GM23338 (cell line): ENCODE results near the gene SEC14L6. TPM values are rescaled to one million over a fixed set of nuclear protein-coding genes. Genes with fewer than 3 reads are reported as not detected.

ENCODE experiments used
- ATAC-seq: fragments of 200-7000 bp; cut with Tn5 transposase; 3 replicates; pipeline ENCODE4 v1.9.1; 2020
- DNase-seq: peaks from one replicate; pipeline ENCODE4 v3.0.0-alpha.2; 2015; ENCODE audit warnings: low spot score
- H2AFZ ChIP-seq: fragments of 200-600 bp; sonication (generic); 2 replicates; pipeline ENCODE4 v1.8.0; 2016; ENCODE audit warnings: antibody characterized with exemption, mild to moderate bottlenecking, moderate library complexity
- H3F3A ChIP-seq: fragments of 200-600 bp; sonication (generic); replicated peaks from 2 replicates; pipeline ENCODE4 v1.8.0; 2017; ENCODE audit warnings: antibody characterized with exemption, mixed run types, low read depth
- H3K27ac ChIP-seq: fragments of 200-600 bp; sonication (generic); 2 replicates; pipeline ENCODE4 v1.6.1; 2016; ENCODE audit warnings: low read depth
- H3K27me3 ChIP-seq: fragments of 200-600 bp; sonication (generic); 2 replicates; pipeline ENCODE4 v1.8.0; 2016; ENCODE audit warnings: mild to moderate bottlenecking, mixed run types, moderate library complexity; ENCODE audit not compliant: insufficient read depth
- H3K36me3 ChIP-seq: fragments of 200-600 bp; sonication (generic); 2 replicates; pipeline ENCODE4 v1.8.0; 2016; ENCODE audit warnings: mild to moderate bottlenecking; ENCODE audit not compliant: insufficient read depth
- H3K4me1 ChIP-seq: fragments of 200-600 bp; sonication (generic); 2 replicates; pipeline ENCODE4 v1.8.0; 2016; ENCODE audit warnings: mild to moderate bottlenecking, moderate library complexity; ENCODE audit not compliant: insufficient read depth
- H3K4me2 ChIP-seq: fragments of 200-600 bp; sonication (generic); 2 replicates; pipeline ENCODE4 v1.7.1; 2017; ENCODE audit warnings: mixed run types
- H3K4me3 ChIP-seq: fragments of 200-600 bp; sonication (generic); 2 replicates; pipeline ENCODE4 v1.6.1; 2016; ENCODE audit warnings: mixed run types
- H3K79me2 ChIP-seq: fragments of 200-600 bp; sonication (generic); replicated peaks from 2 replicates; pipeline ENCODE4 v1.8.0; 2017; ENCODE audit warnings: mild to moderate bottlenecking; ENCODE audit not compliant: insufficient read depth
- H3K9me2 ChIP-seq: fragments of 200-600 bp; sonication (generic); 2 replicates; pipeline ENCODE4 v1.8.0; 2017; ENCODE audit not compliant: insufficient read depth
- H4K20me1 ChIP-seq: fragments of 200-600 bp; sonication (generic); replicated peaks from 2 replicates; pipeline ENCODE4 v1.8.0; 2017; ENCODE audit warnings: mild to moderate bottlenecking; ENCODE audit not compliant: insufficient read depth
- H3K27ac Mint-ChIP-seq: 2 replicates; pipeline ENCODE4 v1.8.0; 2020; ENCODE audit warnings: inconsistent platforms, mild to moderate bottlenecking, moderate library complexity, mixed read lengths
- H3K27me3 Mint-ChIP-seq: 3 replicates; pipeline ENCODE4 v1.8.0; 2022; ENCODE audit warnings: low read depth, mild to moderate bottlenecking, moderate library complexity, mixed read lengths, inconsistent platforms; ENCODE audit not compliant: insufficient read depth, poor library complexity
- H3K36me3 Mint-ChIP-seq: 3 replicates; pipeline ENCODE4 v1.8.0; 2021; ENCODE audit warnings: low read depth, mild to moderate bottlenecking, inconsistent platforms, moderate library complexity, mixed read lengths
- H3K4me1 Mint-ChIP-seq: 3 replicates; pipeline ENCODE4 v1.8.0; 2020; ENCODE audit warnings: mild to moderate bottlenecking, inconsistent platforms, mixed read lengths
- H3K4me3 Mint-ChIP-seq: 3 replicates; pipeline ENCODE4 v1.8.0; 2021; ENCODE audit warnings: moderate library complexity, mild to moderate bottlenecking, inconsistent platforms, mixed read lengths
- H3K9me3 Mint-ChIP-seq: 3 replicates; pipeline ENCODE4 v1.8.0; 2020; ENCODE audit warnings: moderate library complexity, mild to moderate bottlenecking, inconsistent platforms, mixed read lengths
- CREB1 ChIP-seq: fragments of 250-450 bp; sonication (Bioruptor Pico); IDR thresholded peaks from 2 replicates; pipeline ENCODE4 v1.5.0; 2020; ENCODE audit warnings: low read depth, mild to moderate bottlenecking, moderate library complexity
- EZH2phosphoT487 ChIP-seq: fragments of 200-600 bp; sonication (generic); IDR thresholded peaks from one replicate; pipeline ENCODE4 v1.8.1; 2018; ENCODE audit warnings: antibody characterized with exemption; ENCODE audit not compliant: unreplicated experiment
- NANOG ChIP-seq: IDR thresholded peaks from 2 replicates; pipeline ENCODE4 v1.6.1; 2016; ENCODE audit warnings: antibody characterized with exemption, borderline replicate concordance
- STAT1 ChIP-seq: IDR thresholded peaks from one replicate; pipeline ENCODE4 v1.6.1; 2016; ENCODE audit warnings: antibody characterized with exemption; ENCODE audit not compliant: unreplicated experiment
- ZNF114 ChIP-seq: fragments of 250-450 bp; sonication (Bioruptor Pico); IDR thresholded peaks from 2 replicates; pipeline ENCODE4 v1.5.0; 2020; ENCODE audit warnings: mild to moderate bottlenecking, moderate library complexity
- ZNF331 ChIP-seq: fragments of 250-450 bp; sonication (Bioruptor Pico); IDR thresholded peaks from 2 replicates; pipeline ENCODE4 v1.5.0; 2020; ENCODE audit warnings: low read depth, mild to moderate bottlenecking, moderate library complexity
- polyA plus RNA-seq: library from polyadenylated mRNA; unstranded; fragments of >200 nt; fragmentation: Nextera tagmentation; extraction: Ambion mirVana; gene quantifications from 2 replicates; pipeline ENCODE4 v1.2.1, GENCODE V29; 2016
- total RNA-seq: library from RNA; depleted of rRNA; stranded (reverse); fragments of >200 nt; shearing (Covaris generic); gene quantifications from 2 replicates; pipeline ENCODE4 v1.2.3, GENCODE V29; 2014
- TF ChIP-seq, protein P1 (sequence below): fragments of 250-450 bp; sonication (Bioruptor Pico); IDR thresholded peaks from 2 replicates; pipeline ENCODE4 v1.5.0; 2020; ENCODE audit warnings: mild to moderate bottlenecking, moderate library complexity
- TF ChIP-seq, protein P2 (sequence below), 2 experiments: fragments of 200-600 bp in 1 of 2; sonication (generic) in 1 of 2; conservative IDR thresholded peaks; 2 replicates each; pipeline versions ENCODE4 v1.5.1 to v1.6.1; 2016 to 2017; ENCODE audit warnings: antibody characterized with exemption in 2 of 2, low read depth in 2 of 2, mild to moderate bottlenecking in 2 of 2, moderate library complexity in 1 of 2
- TF ChIP-seq, protein P3 (sequence below): IDR thresholded peaks from 2 replicates; pipeline ENCODE4 v1.6.1; 2016; ENCODE audit warnings: antibody characterized with exemption
- TF ChIP-seq, protein P4 (sequence below): IDR thresholded peaks from one replicate; pipeline ENCODE4 v1.6.1; 2018; ENCODE audit warnings: antibody characterized with exemption; ENCODE audit not compliant: unreplicated experiment

SEC14L6 gene
- total and polyA plus RNA-seq, 2 experiments from 2014 or later: 0.84 to 2.1 TPM

DNA sequence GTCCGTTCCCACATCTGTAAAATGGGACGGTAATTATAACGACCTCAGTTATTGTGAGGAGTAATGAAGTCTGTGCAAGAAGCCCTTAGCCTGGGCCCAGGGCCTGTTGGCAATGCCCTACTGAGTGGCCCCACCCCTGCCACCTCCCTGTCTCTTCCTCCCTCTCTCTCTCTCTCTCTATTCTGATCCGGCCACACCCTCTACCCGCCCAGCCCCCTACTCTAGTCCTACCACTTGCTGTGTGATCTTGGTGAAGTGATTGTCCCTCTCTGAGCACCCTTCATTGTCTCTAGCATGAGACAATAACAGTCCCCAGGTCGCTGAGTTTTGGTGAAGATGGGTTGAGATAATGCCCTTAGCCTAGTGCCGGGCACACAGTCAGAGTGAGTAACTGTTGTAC, 7.4 kb upstream of the SEC14L6 start:
- Histone ChIP-seq H3K4me2 (no peak overlapping the region), H4K20me1 (no peaks in the 10 kb centered on the region), H3F3A (0 out of 2 replicates have a peak, but pooled peaks cover 2% of the 10 kb centered on the region), H2AFZ (no peak overlapping the region), H3K27ac (no peak overlapping the region), H3K79me2 (no peaks in the 10 kb centered on the region), H3K27me3 (no peaks in the 10 kb centered on the region), H3K9me2 (no peaks in the 10 kb centered on the region), H3K4me3 (no peak overlapping the region), H3K4me1 (peaks cover 3% of the 10 kb centered on the region; the same call in 1 of the 2 replicates), H3K36me3 (no peaks in the 10 kb centered on the region)
- Mint-ChIP-seq H3K4me1 (peaks cover 15% of the 10 kb centered on the region), H3K4me3 (no peak overlapping the region), H3K27me3 (peaks cover 9% of the 10 kb centered on the region), H3K27ac (no peak overlapping the region), H3K36me3 (no peaks in the 10 kb centered on the region; the same call in 2 of the 3 replicates), H3K9me3 (no peaks in the 10 kb centered on the region)
- TF ChIP-seq, protein P1, sequence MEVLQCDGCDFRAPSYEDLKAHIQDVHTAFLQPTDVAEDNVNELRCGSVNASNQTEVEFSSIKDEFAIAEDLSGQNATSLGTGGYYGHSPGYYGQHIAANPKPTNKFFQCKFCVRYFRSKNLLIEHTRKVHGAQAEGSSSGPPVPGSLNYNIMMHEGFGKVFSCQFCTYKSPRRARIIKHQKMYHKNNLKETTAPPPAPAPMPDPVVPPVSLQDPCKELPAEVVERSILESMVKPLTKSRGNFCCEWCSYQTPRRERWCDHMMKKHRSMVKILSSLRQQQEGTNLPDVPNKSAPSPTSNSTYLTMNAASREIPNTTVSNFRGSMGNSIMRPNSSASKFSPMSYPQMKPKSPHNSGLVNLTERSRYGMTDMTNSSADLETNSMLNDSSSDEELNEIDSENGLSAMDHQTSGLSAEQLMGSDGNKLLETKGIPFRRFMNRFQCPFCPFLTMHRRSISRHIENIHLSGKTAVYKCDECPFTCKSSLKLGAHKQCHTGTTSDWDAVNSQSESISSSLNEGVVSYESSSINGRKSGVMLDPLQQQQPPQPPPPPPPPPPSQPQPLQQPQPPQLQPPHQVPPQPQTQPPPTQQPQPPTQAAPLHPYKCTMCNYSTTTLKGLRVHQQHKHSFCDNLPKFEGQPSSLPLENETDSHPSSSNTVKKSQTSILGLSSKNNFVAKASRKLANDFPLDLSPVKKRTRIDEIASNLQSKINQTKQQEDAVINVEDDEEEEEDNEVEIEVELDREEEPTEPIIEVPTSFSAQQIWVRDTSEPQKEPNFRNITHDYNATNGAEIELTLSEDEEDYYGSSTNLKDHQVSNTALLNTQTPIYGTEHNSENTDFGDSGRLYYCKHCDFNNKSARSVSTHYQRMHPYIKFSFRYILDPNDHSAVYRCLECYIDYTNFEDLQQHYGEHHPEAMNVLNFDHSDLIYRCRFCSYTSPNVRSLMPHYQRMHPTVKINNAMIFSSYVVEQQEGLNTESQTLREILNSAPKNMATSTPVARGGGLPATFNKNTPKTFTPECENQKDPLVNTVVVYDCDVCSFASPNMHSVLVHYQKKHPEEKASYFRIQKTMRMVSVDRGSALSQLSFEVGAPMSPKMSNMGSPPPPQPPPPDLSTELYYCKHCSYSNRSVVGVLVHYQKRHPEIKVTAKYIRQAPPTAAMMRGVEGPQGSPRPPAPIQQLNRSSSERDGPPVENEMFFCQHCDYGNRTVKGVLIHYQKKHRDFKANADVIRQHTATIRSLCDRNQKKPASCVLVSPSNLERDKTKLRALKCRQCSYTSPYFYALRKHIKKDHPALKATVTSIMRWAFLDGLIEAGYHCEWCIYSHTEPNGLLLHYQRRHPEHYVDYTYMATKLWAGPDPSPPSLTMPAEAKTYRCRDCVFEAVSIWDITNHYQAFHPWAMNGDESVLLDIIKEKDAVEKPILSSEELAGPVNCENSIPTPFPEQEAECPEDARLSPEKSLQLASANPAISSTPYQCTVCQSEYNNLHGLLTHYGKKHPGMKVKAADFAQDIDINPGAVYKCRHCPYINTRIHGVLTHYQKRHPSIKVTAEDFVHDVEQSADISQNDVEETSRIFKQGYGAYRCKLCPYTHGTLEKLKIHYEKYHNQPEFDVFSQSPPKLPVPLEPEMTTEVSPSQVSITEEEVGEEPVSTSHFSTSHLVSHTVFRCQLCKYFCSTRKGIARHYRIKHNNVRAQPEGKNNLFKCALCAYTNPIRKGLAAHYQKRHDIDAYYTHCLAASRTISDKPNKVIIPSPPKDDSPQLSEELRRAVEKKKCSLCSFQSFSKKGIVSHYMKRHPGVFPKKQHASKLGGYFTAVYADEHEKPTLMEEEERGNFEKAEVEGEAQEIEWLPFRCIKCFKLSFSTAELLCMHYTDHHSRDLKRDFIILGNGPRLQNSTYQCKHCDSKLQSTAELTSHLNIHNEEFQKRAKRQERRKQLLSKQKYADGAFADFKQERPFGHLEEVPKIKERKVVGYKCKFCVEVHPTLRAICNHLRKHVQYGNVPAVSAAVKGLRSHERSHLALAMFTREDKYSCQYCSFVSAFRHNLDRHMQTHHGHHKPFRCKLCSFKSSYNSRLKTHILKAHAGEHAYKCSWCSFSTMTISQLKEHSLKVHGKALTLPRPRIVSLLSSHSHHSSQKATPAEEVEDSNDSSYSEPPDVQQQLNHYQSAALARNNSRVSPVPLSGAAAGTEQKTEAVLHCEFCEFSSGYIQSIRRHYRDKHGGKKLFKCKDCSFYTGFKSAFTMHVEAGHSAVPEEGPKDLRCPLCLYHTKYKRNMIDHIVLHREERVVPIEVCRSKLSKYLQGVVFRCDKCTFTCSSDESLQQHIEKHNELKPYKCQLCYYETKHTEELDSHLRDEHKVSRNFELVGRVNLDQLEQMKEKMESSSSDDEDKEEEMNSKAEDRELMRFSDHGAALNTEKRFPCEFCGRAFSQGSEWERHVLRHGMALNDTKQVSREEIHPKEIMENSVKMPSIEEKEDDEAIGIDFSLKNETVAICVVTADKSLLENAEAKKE (CRISPR knock-in tag): no peak
- TF ChIP-seq NANOG: no peak
- TF ChIP-seq, protein P2, sequence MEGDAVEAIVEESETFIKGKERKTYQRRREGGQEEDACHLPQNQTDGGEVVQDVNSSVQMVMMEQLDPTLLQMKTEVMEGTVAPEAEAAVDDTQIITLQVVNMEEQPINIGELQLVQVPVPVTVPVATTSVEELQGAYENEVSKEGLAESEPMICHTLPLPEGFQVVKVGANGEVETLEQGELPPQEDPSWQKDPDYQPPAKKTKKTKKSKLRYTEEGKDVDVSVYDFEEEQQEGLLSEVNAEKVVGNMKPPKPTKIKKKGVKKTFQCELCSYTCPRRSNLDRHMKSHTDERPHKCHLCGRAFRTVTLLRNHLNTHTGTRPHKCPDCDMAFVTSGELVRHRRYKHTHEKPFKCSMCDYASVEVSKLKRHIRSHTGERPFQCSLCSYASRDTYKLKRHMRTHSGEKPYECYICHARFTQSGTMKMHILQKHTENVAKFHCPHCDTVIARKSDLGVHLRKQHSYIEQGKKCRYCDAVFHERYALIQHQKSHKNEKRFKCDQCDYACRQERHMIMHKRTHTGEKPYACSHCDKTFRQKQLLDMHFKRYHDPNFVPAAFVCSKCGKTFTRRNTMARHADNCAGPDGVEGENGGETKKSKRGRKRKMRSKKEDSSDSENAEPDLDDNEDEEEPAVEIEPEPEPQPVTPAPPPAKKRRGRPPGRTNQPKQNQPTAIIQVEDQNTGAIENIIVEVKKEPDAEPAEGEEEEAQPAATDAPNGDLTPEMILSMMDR (conservative IDR thresholded peaks at IDR 0.05; ENCODE audit: low read depth in 2 of 2): no peak
- TF ChIP-seq, protein P3, sequence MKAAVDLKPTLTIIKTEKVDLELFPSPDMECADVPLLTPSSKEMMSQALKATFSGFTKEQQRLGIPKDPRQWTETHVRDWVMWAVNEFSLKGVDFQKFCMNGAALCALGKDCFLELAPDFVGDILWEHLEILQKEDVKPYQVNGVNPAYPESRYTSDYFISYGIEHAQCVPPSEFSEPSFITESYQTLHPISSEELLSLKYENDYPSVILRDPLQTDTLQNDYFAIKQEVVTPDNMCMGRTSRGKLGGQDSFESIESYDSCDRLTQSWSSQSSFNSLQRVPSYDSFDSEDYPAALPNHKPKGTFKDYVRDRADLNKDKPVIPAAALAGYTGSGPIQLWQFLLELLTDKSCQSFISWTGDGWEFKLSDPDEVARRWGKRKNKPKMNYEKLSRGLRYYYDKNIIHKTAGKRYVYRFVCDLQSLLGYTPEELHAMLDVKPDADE: no peak
- no peak for TF ChIP-seq ZNF114 (CRISPR knock-in tag)
- TF ChIP-seq, protein P4, sequence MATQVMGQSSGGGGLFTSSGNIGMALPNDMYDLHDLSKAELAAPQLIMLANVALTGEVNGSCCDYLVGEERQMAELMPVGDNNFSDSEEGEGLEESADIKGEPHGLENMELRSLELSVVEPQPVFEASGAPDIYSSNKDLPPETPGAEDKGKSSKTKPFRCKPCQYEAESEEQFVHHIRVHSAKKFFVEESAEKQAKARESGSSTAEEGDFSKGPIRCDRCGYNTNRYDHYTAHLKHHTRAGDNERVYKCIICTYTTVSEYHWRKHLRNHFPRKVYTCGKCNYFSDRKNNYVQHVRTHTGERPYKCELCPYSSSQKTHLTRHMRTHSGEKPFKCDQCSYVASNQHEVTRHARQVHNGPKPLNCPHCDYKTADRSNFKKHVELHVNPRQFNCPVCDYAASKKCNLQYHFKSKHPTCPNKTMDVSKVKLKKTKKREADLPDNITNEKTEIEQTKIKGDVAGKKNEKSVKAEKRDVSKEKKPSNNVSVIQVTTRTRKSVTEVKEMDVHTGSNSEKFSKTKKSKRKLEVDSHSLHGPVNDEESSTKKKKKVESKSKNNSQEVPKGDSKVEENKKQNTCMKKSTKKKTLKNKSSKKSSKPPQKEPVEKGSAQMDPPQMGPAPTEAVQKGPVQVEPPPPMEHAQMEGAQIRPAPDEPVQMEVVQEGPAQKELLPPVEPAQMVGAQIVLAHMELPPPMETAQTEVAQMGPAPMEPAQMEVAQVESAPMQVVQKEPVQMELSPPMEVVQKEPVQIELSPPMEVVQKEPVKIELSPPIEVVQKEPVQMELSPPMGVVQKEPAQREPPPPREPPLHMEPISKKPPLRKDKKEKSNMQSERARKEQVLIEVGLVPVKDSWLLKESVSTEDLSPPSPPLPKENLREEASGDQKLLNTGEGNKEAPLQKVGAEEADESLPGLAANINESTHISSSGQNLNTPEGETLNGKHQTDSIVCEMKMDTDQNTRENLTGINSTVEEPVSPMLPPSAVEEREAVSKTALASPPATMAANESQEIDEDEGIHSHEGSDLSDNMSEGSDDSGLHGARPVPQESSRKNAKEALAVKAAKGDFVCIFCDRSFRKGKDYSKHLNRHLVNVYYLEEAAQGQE: no peak
- no peak for TF ChIP-seq EZH2phosphoT487
- no peak for TF ChIP-seq STAT1
- TF ChIP-seq ZNF331: no peak
- TF ChIP-seq CREB1 (CRISPR knock-in tag): no peak
- ATAC-seq (no peak), DNase-seq (no peak)
